ENCODE measurements around the gene TBCEL. TPM values are rescaled to one million over a fixed set of nuclear protein-coding genes. Genes with fewer than 3 reads are reported as not detected.

TBCEL gene
- total RNA-seq, 1 experiment from 2014 or later: 17.7 TPM

DNA sequence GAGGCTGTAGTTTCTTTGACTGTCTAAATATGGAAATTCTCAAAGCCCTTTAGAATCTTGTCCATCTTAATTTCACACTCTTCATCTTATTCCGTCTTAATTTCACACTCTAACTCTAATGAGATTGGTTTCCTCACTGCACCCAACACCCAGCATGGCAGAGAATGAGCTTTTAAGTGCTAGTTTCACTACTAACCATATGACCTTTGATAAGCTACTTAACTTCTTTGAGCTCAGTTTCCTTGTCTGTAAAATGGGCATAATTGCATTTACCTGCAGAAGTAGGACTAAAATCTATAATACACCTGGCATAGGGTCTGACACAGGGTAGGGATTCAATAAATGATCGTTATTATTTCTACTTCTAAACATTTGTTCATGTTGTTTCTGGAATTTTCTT is 30.4 kb downstream of the TBCEL start:
- ChIA-PET RAD21 (ENCODE audit: low non-redundant PET in 1 of 2, low total read pairs in 2 of 2, uncharacterized antibody in 2 of 2, unreplicated experiment in 2 of 2) (no interaction called here), CTCF (no interaction called here), POLR2A (no interaction called here)
- TF ChIP-seq, protein P1, sequence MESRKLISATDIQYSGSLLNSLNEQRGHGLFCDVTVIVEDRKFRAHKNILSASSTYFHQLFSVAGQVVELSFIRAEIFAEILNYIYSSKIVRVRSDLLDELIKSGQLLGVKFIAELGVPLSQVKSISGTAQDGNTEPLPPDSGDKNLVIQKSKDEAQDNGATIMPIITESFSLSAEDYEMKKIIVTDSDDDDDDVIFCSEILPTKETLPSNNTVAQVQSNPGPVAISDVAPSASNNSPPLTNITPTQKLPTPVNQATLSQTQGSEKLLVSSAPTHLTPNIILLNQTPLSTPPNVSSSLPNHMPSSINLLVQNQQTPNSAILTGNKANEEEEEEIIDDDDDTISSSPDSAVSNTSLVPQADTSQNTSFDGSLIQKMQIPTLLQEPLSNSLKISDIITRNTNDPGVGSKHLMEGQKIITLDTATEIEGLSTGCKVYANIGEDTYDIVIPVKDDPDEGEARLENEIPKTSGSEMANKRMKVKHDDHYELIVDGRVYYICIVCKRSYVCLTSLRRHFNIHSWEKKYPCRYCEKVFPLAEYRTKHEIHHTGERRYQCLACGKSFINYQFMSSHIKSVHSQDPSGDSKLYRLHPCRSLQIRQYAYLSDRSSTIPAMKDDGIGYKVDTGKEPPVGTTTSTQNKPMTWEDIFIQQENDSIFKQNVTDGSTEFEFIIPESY (IDR thresholded peaks at IDR 0.05; ENCODE audit: extremely low read depth, insufficient replicate concordance, low read length): no peak
- TF ChIP-seq, protein P2, sequence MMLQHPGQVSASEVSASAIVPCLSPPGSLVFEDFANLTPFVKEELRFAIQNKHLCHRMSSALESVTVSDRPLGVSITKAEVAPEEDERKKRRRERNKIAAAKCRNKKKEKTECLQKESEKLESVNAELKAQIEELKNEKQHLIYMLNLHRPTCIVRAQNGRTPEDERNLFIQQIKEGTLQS (IDR thresholded peaks at IDR 0.05): no peak
- TF ChIP-seq SRF (IDR thresholded peaks at IDR 0.05; ENCODE audit: low read depth): no peak
- TF ChIP-seq EZH2phosphoT487 (IDR thresholded peaks at IDR 0.05; ENCODE audit: borderline replicate concordance): no peak
- no peak for TF ChIP-seq ZNF274 (IDR thresholded peaks at IDR 0.05; ENCODE audit: low read depth, low read length)
- TF ChIP-seq RAD21 (IDR thresholded peaks at IDR 0.05; ENCODE audit: low read depth): no peak
- TF ChIP-seq, protein P3, sequence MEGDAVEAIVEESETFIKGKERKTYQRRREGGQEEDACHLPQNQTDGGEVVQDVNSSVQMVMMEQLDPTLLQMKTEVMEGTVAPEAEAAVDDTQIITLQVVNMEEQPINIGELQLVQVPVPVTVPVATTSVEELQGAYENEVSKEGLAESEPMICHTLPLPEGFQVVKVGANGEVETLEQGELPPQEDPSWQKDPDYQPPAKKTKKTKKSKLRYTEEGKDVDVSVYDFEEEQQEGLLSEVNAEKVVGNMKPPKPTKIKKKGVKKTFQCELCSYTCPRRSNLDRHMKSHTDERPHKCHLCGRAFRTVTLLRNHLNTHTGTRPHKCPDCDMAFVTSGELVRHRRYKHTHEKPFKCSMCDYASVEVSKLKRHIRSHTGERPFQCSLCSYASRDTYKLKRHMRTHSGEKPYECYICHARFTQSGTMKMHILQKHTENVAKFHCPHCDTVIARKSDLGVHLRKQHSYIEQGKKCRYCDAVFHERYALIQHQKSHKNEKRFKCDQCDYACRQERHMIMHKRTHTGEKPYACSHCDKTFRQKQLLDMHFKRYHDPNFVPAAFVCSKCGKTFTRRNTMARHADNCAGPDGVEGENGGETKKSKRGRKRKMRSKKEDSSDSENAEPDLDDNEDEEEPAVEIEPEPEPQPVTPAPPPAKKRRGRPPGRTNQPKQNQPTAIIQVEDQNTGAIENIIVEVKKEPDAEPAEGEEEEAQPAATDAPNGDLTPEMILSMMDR (IDR thresholded peaks at IDR 0.05 in 2 of 3, conservative IDR thresholded peaks at IDR 0.05 in 1 of 3; ENCODE audit: borderline replicate concordance in 1 of 3, insufficient read depth in 1 of 3, low read depth in 2 of 3, low read length in 2 of 3): no peak
- no peak for TF ChIP-seq EGR1 (IDR thresholded peaks at IDR 0.05; ENCODE audit: low read depth)
- TF ChIP-seq FOSL1 (IDR thresholded peaks at IDR 0.05; ENCODE audit: low read depth): no peak
- TF ChIP-seq, protein P4, sequence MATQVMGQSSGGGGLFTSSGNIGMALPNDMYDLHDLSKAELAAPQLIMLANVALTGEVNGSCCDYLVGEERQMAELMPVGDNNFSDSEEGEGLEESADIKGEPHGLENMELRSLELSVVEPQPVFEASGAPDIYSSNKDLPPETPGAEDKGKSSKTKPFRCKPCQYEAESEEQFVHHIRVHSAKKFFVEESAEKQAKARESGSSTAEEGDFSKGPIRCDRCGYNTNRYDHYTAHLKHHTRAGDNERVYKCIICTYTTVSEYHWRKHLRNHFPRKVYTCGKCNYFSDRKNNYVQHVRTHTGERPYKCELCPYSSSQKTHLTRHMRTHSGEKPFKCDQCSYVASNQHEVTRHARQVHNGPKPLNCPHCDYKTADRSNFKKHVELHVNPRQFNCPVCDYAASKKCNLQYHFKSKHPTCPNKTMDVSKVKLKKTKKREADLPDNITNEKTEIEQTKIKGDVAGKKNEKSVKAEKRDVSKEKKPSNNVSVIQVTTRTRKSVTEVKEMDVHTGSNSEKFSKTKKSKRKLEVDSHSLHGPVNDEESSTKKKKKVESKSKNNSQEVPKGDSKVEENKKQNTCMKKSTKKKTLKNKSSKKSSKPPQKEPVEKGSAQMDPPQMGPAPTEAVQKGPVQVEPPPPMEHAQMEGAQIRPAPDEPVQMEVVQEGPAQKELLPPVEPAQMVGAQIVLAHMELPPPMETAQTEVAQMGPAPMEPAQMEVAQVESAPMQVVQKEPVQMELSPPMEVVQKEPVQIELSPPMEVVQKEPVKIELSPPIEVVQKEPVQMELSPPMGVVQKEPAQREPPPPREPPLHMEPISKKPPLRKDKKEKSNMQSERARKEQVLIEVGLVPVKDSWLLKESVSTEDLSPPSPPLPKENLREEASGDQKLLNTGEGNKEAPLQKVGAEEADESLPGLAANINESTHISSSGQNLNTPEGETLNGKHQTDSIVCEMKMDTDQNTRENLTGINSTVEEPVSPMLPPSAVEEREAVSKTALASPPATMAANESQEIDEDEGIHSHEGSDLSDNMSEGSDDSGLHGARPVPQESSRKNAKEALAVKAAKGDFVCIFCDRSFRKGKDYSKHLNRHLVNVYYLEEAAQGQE (IDR thresholded peaks at IDR 0.05; ENCODE audit: low read depth): no peak
- no peak for TF ChIP-seq CBX3 (IDR thresholded peaks at IDR 0.05; ENCODE audit: low read depth)
- no peak for TF ChIP-seq SIN3A (IDR thresholded peaks at IDR 0.05; ENCODE audit: low read depth)
- H3K27me3 ChIP-seq (ENCODE audit: insufficient read depth, low read length): no peaks in the 10 kb centered on the region
- H3K79me2 ChIP-seq (ENCODE audit: insufficient read depth, low read length): no peaks in the 10 kb centered on the region
- H2AFZ ChIP-seq (ENCODE audit: low read depth, low read length, poor library complexity, severe bottlenecking): no peak overlapping the region
- H3K36me3 ChIP-seq (ENCODE audit: control insufficient read depth in 1 of 2, insufficient read depth in 2 of 2, low read length in 2 of 2): peaks cover 0 to 10% of the 10 kb centered on the region in 2 experiments; a peak in 3 of 4 replicates
- no peaks in the 10 kb centered on the region for H3K9me3 ChIP-seq (ENCODE audit: control insufficient read depth in 1 of 2, insufficient read depth in 1 of 2, low read depth in 1 of 2, low read length in 2 of 2)
- no peak for DNase-seq (ENCODE audit: low read depth, low spot score)
- no peak overlapping the region for H3K27ac ChIP-seq (ENCODE audit: low read depth, low read length)
- intact Hi-C loops (cut with micrococcal nuclease): no loop called here
- ATAC-seq: no peak
- no peak overlapping the region for H3K9ac ChIP-seq (ENCODE audit: low read length)
- no peaks in the 10 kb centered on the region for H3K9me2 ChIP-seq (ENCODE audit: insufficient read depth)
- H3K4me1 ChIP-seq (ENCODE audit: control insufficient read depth in 1 of 2, insufficient read depth in 2 of 2, low read length in 2 of 2): no peaks in the 10 kb centered on the region
- no peaks in the 10 kb centered on the region for H4K20me1 ChIP-seq (ENCODE audit: insufficient read depth)
- no peak overlapping the region for H3K4me3 ChIP-seq (replicated peaks in 1 of 2; ENCODE audit: low read depth in 1 of 2, low read length in 2 of 2)
- no peak overlapping the region for H3K4me2 ChIP-seq (ENCODE audit: low read length)
- BruUV-seq (replicated peaks): no TSS peak
